Ishikawa (cell line): ENCODE measurements around the gene CD79B.

Experiments used
- CEBPB ChIP-seq: IDR thresholded peaks from 2 replicates; pipeline ENCODE4 v1.6.1; 2012
- CREB1 ChIP-seq: IDR thresholded peaks from 2 replicates; pipeline ENCODE4 v1.6.1; 2012; ENCODE audit warnings: low read depth
- EGR1 ChIP-seq: IDR thresholded peaks from 2 replicates; pipeline ENCODE4 v1.6.1; 2012
- EP300 ChIP-seq: IDR thresholded peaks from 2 replicates; pipeline ENCODE4 v1.6.1; 2012; ENCODE audit warnings: borderline replicate concordance
- FOXM1 ChIP-seq: IDR thresholded peaks from 2 replicates; pipeline ENCODE4 v1.6.1; 2012; ENCODE audit warnings: low read depth, borderline replicate concordance
- NFIC ChIP-seq: IDR thresholded peaks from 2 replicates; pipeline ENCODE4 v1.6.1; 2012
- RAD21 ChIP-seq: IDR thresholded peaks from 2 replicates; pipeline ENCODE4 v1.6.1; 2012; ENCODE audit warnings: low read depth
- TAF1 ChIP-seq: IDR thresholded peaks from 2 replicates; pipeline ENCODE4 v1.6.1; 2012; ENCODE audit warnings: low read depth, mild to moderate bottlenecking
- TCF12 ChIP-seq: IDR thresholded peaks from 2 replicates; pipeline ENCODE4 v1.6.1; 2012; ENCODE audit warnings: low read depth
- TEAD4 ChIP-seq: IDR thresholded peaks from 2 replicates; pipeline ENCODE4 v1.6.1; 2012
- YY1 ChIP-seq: IDR thresholded peaks from 2 replicates; pipeline ENCODE4 v1.6.1; 2012; ENCODE audit warnings: low read depth
- ZBTB7A ChIP-seq: IDR thresholded peaks from 2 replicates; pipeline ENCODE4 v1.6.1; 2012; ENCODE audit warnings: low read depth
- TF ChIP-seq, protein P1 (sequence below): IDR thresholded peaks from 2 replicates; pipeline ENCODE4 v1.6.1; 2012
- TF ChIP-seq, protein P2 (sequence below): IDR thresholded peaks from 2 replicates; pipeline ENCODE4 v1.6.1; 2012; ENCODE audit warnings: low read depth, mild to moderate bottlenecking
- TF ChIP-seq, protein P3 (sequence below): IDR thresholded peaks from 2 replicates; pipeline ENCODE4 v1.6.1; 2012

CD79B gene

DNA sequence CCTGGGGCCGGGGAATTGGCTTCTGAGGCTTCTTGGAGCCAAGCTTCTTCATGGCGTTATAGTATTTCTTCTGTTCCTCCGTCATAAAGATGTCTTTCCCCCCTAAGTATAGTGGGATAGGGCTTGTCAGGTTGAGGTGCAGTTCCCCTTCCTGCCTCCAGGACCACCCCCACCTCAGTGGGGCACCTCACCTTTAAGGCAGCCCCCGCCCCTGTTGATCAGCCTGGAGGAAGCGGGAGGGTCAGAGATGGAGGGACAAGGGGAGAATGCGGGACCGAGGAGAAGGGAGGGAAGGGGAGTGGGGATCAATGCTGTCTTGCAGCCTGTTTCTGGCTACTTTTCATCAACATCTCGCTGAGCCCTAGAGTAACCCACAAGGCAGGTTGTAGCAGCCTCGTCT lies 11.6 kb upstream of the CD79B start:
- TF ChIP-seq YY1 (no peak), TAF1 (no peak), EGR1 (no peak), TEAD4 (no peak), CEBPB (no peak), FOXM1 (no peak), ZBTB7A (no peak), RAD21 (no peak), EP300 (no peak)
- TF ChIP-seq, protein P1, sequence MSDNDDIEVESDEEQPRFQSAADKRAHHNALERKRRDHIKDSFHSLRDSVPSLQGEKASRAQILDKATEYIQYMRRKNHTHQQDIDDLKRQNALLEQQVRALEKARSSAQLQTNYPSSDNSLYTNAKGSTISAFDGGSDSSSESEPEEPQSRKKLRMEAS, result no peak
- TF ChIP-seq, protein P2, sequence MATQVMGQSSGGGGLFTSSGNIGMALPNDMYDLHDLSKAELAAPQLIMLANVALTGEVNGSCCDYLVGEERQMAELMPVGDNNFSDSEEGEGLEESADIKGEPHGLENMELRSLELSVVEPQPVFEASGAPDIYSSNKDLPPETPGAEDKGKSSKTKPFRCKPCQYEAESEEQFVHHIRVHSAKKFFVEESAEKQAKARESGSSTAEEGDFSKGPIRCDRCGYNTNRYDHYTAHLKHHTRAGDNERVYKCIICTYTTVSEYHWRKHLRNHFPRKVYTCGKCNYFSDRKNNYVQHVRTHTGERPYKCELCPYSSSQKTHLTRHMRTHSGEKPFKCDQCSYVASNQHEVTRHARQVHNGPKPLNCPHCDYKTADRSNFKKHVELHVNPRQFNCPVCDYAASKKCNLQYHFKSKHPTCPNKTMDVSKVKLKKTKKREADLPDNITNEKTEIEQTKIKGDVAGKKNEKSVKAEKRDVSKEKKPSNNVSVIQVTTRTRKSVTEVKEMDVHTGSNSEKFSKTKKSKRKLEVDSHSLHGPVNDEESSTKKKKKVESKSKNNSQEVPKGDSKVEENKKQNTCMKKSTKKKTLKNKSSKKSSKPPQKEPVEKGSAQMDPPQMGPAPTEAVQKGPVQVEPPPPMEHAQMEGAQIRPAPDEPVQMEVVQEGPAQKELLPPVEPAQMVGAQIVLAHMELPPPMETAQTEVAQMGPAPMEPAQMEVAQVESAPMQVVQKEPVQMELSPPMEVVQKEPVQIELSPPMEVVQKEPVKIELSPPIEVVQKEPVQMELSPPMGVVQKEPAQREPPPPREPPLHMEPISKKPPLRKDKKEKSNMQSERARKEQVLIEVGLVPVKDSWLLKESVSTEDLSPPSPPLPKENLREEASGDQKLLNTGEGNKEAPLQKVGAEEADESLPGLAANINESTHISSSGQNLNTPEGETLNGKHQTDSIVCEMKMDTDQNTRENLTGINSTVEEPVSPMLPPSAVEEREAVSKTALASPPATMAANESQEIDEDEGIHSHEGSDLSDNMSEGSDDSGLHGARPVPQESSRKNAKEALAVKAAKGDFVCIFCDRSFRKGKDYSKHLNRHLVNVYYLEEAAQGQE, result no peak

DNA sequence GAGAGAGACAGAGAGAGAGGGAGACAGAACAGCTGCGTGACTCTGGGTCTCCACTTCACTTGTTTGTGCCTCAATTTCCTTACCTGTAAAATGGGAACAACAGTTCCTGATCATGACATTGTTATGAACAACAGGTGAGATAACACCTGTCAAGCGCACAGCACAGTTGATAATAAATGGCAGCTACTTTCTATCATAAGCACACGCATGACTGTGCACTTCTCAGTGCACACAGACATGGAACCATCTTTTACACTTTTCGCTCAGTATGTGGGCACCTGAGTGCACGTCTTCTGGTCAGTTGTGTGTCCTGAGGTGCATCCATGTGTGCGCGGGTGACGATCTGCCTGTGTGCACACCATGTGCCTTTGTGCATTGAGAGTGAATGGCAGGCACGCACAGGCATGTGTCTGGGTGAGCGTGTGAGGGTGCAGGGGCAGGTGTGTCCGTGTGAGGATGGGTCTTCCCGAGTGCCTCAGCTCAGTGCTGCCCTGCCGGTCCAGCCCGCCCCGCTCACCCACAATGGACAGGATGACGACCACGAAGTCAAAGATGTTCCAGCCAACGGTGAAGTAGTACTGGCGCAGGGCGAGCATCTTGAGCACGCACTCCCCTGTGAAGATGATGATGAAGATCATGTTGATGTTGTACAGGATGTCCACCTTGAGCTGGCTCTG lies 10.3 kb upstream of the CD79B start:
- TF ChIP-seq, protein P1, result no peak
- TF ChIP-seq, protein P2, result no peak
- TF ChIP-seq CEBPB, result no peak
- no peak for TF ChIP-seq NFIC
- no peak for TF ChIP-seq CREB1
- no peak for TF ChIP-seq TAF1
- no peak for TF ChIP-seq ZBTB7A
- TF ChIP-seq RAD21, result no peak
- TF ChIP-seq EP300, result no peak
- no peak for TF ChIP-seq TCF12
- no peak for TF ChIP-seq YY1
- TF ChIP-seq EGR1, result no peak
- TF ChIP-seq TEAD4, result no peak
- TF ChIP-seq, protein P3, sequence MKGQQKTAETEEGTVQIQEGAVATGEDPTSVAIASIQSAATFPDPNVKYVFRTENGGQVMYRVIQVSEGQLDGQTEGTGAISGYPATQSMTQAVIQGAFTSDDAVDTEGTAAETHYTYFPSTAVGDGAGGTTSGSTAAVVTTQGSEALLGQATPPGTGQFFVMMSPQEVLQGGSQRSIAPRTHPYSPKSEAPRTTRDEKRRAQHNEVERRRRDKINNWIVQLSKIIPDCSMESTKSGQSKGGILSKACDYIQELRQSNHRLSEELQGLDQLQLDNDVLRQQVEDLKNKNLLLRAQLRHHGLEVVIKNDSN, result no peak
- TF ChIP-seq FOXM1, result no peak

DNA sequence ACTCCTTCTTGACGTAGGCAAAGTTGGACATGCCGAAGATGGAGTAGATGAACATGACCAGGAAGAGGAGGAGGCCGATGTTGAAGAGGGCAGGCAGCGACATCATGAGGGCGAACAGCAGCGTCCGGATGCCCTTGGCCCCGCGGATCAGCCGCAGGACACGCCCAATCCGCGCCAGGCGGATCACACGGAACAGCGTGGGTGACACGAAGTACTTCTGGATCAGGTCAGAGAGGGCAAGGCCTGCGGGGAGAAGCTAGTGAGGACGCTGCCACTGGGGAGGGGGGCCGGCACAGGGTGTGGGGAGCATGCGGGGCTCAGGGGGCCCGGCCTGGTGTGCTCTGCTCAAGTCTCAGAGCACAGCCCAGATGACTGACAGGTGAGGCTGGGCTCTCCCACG lies 9.6 kb upstream of the CD79B start:
- TF ChIP-seq, protein P3, result no peak
- TF ChIP-seq, protein P2, result no peak
- no peak for TF ChIP-seq ZBTB7A
- no peak for TF ChIP-seq EGR1
- no peak for TF ChIP-seq TEAD4
- TF ChIP-seq CEBPB, result no peak
- no peak for TF ChIP-seq TCF12
- TF ChIP-seq, protein P1, result no peak
- no peak for TF ChIP-seq FOXM1
- TF ChIP-seq RAD21, result no peak
- no peak for TF ChIP-seq CREB1
- TF ChIP-seq NFIC, result no peak
- TF ChIP-seq YY1, result no peak
- TF ChIP-seq TAF1, result no peak
- TF ChIP-seq EP300, result no peak

DNA sequence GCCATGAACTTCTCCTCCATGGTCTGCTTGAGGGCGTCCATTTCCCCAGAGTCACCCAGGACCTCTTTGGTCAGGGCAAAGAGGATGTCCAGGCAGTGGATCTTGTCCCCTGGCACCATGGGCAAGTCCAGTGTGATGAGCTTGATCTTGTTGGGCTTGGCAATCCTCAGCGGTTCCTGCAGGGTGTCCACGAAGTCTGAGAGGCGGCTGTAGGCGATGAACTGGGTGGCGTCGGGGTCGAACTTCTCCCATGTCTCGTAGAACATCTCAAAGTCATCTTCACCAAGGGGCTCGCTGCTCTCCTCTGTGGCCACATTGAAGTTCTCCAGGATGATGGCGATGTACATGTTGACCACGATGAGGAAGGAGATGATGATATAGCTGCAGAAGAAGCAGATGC lies 9.0 kb upstream of the CD79B start:
- TF ChIP-seq, protein P2, result no peak
- TF ChIP-seq TAF1 (no peak), CEBPB (no peak), TEAD4 (no peak), RAD21 (no peak), NFIC (no peak), ZBTB7A (no peak), YY1 (no peak), EP300 (no peak), TCF12 (no peak), EGR1 (no peak), CREB1 (no peak)
- TF ChIP-seq, protein P1, result no peak
- TF ChIP-seq, protein P3, result no peak
